ENCODE results near the gene ACTA2.

The ACTA2 gene

DNA sequence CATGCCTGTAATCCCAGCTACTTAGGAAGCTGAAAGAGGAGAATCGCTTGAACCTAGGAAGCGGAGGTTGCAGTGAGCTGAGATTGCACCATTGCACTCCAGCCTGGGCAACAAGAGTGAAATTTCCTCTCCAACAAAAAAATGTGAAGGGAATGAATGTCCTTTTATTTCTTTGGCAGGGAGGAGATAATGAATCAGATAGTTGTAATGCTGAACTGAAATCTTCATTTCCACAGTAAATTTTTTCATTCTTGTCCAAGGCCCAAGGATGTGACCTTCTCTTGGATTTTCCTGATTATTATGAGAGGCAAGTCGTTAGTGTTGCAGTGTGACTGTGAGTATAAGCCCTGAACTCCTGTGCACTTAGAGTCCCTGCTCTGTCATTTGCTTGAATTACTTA, 59.0 kb downstream of the ACTA2 start:
- TF ChIP-seq, protein P1, sequence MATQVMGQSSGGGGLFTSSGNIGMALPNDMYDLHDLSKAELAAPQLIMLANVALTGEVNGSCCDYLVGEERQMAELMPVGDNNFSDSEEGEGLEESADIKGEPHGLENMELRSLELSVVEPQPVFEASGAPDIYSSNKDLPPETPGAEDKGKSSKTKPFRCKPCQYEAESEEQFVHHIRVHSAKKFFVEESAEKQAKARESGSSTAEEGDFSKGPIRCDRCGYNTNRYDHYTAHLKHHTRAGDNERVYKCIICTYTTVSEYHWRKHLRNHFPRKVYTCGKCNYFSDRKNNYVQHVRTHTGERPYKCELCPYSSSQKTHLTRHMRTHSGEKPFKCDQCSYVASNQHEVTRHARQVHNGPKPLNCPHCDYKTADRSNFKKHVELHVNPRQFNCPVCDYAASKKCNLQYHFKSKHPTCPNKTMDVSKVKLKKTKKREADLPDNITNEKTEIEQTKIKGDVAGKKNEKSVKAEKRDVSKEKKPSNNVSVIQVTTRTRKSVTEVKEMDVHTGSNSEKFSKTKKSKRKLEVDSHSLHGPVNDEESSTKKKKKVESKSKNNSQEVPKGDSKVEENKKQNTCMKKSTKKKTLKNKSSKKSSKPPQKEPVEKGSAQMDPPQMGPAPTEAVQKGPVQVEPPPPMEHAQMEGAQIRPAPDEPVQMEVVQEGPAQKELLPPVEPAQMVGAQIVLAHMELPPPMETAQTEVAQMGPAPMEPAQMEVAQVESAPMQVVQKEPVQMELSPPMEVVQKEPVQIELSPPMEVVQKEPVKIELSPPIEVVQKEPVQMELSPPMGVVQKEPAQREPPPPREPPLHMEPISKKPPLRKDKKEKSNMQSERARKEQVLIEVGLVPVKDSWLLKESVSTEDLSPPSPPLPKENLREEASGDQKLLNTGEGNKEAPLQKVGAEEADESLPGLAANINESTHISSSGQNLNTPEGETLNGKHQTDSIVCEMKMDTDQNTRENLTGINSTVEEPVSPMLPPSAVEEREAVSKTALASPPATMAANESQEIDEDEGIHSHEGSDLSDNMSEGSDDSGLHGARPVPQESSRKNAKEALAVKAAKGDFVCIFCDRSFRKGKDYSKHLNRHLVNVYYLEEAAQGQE (IDR thresholded peaks at IDR 0.05; ENCODE audit: insufficient read depth in 1 of 2, low read depth in 2 of 2, low read length in 2 of 2) = no peak
- TF ChIP-seq FOXP2 (optimal IDR thresholded peaks at IDR 0.05; ENCODE audit: borderline replicate concordance, extremely low read depth, extremely low read length, insufficient read depth) = no peak

DNA sequence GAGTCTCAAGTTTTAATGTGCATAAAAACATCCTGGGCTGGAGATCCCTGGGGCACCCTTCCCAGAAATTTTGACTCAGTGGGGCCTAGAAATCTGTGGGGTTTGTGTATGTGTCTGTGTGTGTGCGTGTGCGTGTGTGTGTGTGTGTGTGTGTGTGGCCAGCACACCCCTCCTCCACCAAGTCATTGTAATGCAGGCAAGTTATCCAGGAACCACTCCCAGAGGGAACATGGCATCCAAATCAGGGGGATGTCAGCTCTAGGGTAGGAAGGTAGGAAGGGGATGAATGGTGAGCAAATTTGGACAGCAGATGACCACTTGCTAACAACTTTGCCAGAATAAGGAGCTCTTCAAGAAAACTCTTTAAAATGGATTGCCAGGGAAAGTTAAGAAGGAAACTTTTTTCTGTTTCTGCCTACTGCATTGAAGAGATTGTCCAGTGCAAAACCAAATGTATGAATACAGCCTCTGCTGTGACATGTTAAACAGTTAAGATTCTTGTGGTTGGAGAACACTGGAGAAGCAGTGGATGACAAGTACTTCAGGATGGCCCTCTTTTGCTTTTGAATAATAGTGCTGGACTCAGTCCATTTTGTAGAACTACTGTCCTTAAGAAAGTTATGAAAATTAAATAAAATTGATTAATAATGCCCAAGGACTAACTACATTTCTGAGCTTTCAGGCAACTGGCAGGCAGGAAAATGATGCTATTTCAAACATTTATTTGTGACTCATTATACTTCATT, 60.2 kb downstream of the ACTA2 start:
- TF ChIP-seq, protein P1 (IDR thresholded peaks at IDR 0.05; ENCODE audit: insufficient read depth in 1 of 2, low read depth in 2 of 2, low read length in 2 of 2) = no peak

DNA sequence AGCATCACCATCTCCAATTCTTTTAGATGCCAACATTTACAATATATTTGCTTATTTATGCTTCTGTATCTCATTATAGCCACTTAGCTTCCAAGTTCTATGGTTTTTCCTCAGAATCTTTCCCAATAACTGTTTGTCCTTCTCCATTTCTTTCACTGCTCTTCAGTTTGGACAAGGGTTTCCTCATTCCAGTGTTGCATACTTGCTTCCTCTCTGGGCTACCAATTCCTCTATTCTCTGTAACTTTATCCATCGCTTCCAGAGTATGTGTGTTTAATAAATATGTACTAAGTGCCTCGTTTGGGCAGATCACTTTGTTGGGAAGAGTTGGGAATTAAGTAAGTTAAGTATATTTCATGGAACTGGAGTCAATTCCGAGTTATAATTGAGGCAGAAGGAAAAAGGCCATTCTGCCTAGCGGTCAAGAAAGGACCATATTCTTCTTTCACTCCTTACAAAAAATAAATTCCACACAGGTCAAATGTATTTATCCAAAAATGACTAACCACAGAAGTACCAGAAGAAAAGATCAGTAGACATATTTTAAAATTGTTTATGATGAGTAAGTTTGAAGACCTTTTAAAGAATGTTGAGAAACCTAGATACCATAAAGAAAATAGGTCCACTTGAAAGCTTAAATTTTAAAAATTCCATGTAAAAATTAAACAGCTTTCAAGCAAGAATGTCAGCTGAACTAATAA, 61.7 kb downstream of the ACTA2 start:
- TF ChIP-seq FOXP2 (optimal IDR thresholded peaks at IDR 0.05; ENCODE audit: borderline replicate concordance, extremely low read depth, extremely low read length, insufficient read depth) = no peak
- no peak for TF ChIP-seq POLR2AphosphoS5 (IDR thresholded peaks at IDR 0.05; ENCODE audit: low read depth, low read length)
- no peak for TF ChIP-seq TAF1 (IDR thresholded peaks at IDR 0.05; ENCODE audit: borderline replicate concordance, insufficient read depth, low read length)
- TF ChIP-seq, protein P1 (IDR thresholded peaks at IDR 0.05; ENCODE audit: insufficient read depth in 1 of 2, low read depth in 2 of 2, low read length in 2 of 2) = no peak
- TF ChIP-seq SIN3A (IDR thresholded peaks at IDR 0.05; ENCODE audit: borderline replicate concordance, insufficient read depth, low read length) = no peak

DNA sequence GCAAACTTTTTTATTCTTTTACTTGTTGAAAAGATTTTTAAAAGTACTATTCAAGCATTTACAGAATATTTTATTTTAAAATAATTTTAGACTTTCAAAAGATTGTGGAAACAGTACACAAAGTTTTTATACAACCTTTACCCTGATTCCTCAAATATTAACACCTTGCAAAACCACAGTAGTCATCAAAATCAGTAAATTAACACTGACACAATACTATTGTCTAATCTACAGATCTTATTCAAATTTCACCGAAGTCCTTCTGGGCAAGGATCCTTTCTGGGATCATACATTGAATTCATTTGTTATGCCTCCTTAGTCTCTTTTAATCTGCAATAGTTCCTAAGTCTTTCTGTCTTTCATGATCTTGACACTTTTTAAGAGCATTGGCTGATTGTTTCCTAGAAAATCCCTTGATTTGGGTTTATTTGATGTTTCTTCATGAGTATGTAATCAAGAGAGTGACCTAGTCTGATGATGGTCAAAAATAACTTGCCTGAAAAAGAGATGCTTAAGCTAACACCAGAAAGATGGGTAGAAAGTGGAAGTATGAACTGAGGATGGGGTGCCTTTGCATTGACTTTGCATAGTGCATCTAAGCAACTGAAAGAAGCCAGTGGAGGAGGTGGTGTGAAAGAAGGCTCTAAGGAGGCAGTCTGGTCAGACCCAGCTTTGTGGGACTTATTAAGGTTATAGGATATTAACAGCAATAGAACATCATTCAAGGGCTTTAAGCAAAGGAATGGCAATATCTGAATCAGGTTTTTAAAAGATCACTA, 62.8 kb downstream of the ACTA2 start:
- TF ChIP-seq POLR2AphosphoS5 (IDR thresholded peaks at IDR 0.05; ENCODE audit: low read depth, low read length) = no peak
- TF ChIP-seq TAF1 (IDR thresholded peaks at IDR 0.05; ENCODE audit: borderline replicate concordance, insufficient read depth, low read length) = no peak
- TF ChIP-seq FOXP2 (optimal IDR thresholded peaks at IDR 0.05; ENCODE audit: borderline replicate concordance, extremely low read depth, extremely low read length, insufficient read depth) = no peak
- TF ChIP-seq, protein P1 (IDR thresholded peaks at IDR 0.05; ENCODE audit: insufficient read depth in 1 of 2, low read depth in 2 of 2, low read length in 2 of 2) = no peak
- no peak for TF ChIP-seq SIN3A (IDR thresholded peaks at IDR 0.05; ENCODE audit: borderline replicate concordance, insufficient read depth, low read length)

Measured in PFSK-1 (cell line).